Suprapubic skin (tissue), 3 donors: Measurements from ENCODE around the gene EBI3.

Experiments used
- EP300 ChIP-seq: sonication (generic); formaldehyde crosslinking; IDR thresholded peaks from one replicate; pipeline ENCODE4 v1.6.1; 2017; ENCODE audit warnings: antibody characterized with exemption
- TF ChIP-seq, protein P1 (sequence below), 2 donors: fragments of 200-600 bp in 1 of 2; fragments of 450-650 bp in 1 of 2; sonication (generic) in 1 of 2; IDR thresholded peaks; one replicate each; pipeline ENCODE4 v1.5.1; 2016 to 2019; ENCODE audit warnings: antibody characterized with exemption in 2 of 2, mild to moderate bottlenecking in 1 of 2, moderate library complexity in 1 of 2

- TF ChIP-seq, protein P1, sequence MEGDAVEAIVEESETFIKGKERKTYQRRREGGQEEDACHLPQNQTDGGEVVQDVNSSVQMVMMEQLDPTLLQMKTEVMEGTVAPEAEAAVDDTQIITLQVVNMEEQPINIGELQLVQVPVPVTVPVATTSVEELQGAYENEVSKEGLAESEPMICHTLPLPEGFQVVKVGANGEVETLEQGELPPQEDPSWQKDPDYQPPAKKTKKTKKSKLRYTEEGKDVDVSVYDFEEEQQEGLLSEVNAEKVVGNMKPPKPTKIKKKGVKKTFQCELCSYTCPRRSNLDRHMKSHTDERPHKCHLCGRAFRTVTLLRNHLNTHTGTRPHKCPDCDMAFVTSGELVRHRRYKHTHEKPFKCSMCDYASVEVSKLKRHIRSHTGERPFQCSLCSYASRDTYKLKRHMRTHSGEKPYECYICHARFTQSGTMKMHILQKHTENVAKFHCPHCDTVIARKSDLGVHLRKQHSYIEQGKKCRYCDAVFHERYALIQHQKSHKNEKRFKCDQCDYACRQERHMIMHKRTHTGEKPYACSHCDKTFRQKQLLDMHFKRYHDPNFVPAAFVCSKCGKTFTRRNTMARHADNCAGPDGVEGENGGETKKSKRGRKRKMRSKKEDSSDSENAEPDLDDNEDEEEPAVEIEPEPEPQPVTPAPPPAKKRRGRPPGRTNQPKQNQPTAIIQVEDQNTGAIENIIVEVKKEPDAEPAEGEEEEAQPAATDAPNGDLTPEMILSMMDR (IDR thresholded peaks at IDR 0.05) = no peak
- no peak for TF ChIP-seq EP300
Measured at GRCh38 chr19:4268816-4269430, 39.6 kb downstream of the EBI3 start.
